NCI-H1048 (cell line): Measurements from ENCODE around the gene C16orf74.
A peak's percentile ranks its signal among the peaks of the same experiment; 100 is the strongest.

Experiments
- DNase-seq: peaks from one replicate; lab custom pipeline; 2025; lab: John Stamatoyannopoulos, UW

The C16orf74 gene

DNA sequence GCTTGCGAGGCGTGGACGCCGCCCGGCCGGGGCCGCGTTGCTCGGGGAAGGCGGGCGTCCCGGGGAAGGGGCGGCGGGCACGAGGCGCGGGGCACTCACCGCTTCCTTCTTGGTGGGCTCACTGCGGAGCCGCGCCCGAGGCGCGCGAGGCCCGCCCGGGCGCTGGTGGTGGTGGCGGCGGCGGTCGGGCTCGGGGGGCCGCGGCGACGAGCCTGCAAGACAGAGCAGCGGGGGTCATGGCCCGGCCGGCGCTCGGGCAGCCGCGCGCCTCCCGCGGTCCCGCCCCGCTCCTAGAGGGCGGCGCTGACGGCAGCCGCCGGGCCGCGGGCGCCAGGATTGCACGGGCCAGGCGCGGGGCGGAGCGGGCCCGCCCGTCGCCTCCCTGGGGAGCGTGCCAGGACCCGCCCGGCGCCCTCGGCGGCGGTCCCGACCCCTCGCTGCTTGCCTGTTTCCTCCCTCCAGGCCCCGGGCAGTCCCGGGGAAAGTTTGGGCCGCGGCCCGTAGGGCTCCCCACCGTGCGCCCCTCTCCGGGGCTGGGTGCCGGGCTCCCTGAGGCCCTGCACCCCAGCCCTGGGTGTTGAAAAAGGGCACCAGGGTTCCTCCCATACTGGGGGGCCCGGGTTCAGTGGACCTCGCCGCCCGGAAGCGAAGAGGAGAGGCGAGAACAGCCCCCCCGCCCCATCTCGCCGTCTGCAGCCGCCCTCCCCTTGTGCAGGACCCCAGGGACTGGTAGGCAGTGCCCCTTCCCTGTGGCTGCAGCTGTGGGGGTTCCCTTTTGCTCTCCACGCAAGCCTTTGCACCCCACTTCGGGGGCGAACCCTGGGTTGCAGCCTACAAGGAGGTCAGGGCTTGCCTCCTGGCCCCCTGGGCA is at the start of gene C16orf74:
Gene C16orf74, minus strand, starts transcription at position 270 of the 871 bp plus-strand sequence. CDS start 15,879 bp downstream, outside the sequence.
- no peak for DNase-seq

GRCh38 chr16:85800321-85800669 is 49.4 kb upstream of the C16orf74 start:
- DNase-seq, result no peak

DNA sequence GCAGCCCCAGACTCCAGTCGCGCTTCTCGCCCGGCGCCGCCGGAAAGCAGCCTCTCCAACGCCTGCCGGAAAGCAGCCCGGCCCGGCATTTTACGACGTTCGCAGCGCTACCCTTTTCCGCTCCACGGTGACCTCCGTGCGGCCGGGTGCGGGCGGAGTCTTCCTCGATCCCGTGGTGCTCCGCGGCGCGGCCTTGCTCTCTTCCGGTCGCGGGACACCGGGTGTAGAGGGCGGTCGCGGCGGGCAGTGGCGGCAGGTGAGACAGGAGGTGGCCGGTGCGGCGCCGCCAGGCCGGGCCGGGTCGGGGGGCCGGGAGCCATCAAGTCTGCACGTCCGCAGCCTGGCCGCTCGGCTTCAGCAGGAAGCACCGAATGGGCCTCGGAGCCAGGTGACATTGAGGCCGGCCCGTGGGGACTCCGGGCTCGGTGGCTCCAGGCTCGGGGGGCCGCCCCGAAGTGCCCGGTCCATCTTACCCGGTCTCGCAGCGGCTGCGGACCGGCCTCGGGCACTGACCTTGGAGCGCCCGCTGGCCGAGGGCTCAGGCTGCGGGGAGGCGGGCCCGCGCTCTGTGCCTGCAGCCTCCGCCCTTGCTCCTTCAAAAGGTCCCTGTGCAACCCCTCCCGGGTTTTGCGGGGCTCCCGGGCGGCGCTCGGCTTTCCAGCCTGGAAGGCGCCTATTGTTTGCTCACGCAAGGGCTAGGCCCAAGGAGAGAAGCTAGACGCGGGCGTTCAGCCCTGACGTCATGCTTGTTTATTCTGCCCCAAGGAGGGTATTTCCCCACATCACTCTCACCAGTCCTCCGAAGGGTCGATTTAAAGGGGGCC is 48.8 kb upstream of the C16orf74 start, which contains the start of the genes COX4I1 and EMC8:
Gene COX4I1, plus strand, starts transcription at position 199 of the 824 bp plus-strand sequence. CDS start 1,511 bp downstream, outside the sequence.
Gene EMC8, minus strand, starts transcription at position 48 of the 824 bp plus-strand sequence. CDS start 249 bp downstream, outside the sequence.
- DNase-seq, result peak; percentile 43

DNA sequence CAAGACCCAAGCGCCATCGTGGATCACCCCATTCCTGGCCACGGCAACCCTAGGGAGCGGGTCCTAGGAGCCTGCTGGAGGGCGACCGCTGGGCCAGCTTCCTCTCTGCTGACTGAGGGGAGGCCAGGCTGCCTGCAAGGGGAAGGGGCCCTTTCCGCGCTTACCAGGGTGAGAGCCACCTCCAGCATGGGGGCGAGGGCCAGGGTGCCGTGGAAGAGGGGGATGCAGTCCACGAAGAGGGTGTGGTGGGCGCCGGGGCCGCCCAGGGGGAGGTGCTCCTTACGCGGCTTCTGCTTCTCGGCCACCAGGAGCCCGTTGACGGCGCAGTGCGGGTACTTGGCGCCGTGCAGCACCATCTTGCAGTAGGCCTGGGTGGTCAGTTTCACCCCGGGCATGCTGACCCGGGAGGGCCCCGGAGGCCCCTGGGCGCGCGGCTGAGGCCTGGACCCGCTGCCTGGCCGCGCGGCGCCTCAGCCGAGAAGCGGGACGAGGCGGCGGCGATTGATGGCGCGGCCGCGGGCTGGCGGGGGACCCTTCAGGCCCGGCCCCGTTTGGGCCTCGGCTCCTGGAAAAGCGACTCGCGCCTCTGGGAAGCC is 48.1 kb upstream of the C16orf74 start:
- DNase-seq, result no peak

DNA sequence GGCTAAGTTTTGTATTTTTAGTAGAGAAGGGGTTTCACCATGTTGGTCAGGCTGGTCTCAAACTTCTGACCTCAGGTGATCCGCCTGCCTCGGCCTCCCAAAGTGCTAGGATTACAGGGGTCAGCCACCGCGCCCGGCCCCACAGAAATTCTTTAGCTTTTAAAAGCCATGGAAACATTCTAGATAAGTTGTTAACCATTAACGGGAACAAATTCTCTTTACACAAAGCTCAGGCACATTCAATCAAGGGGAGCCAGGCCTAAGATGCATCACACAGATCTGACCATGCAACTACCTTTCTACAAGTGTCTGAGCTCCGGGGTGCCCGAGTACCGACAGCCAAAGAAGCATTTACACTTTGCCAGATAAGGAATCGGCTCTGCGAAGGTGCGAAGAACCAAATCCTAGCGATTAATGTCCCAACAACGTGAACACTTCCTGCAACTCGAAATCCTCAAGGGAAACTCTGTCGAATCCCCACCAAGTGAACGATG is 47.4 kb upstream of the C16orf74 start:
- no peak for DNase-seq

GRCh38 chr16:85796599-85796998 is 45.7 kb upstream of the C16orf74 start:
- no peak for DNase-seq

GRCh38 chr16:85796152-85796551 is 45.3 kb upstream of the C16orf74 start:
- DNase-seq, result no peak

DNA sequence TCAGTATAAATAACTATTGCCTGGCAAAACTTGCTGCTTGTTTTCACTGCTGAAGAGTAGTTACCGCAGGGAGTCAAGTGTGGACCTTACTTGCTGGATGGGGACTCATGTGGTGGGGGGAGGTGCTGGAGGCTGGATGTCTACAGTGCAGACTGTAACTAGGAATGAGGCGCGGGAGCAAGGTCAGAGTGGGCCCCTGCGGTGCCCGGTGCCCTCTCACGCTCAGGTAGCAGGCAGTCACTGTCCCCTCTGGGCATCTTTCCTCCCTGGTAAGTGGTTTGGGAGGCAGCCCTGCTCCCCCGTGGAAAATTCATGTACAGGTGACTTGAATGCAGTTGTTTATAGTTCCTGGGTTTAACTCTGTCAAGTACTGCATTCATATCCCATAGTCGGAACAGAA is 43.8 kb upstream of the C16orf74 start:
- no peak for DNase-seq

GRCh38 chr16:85793662-85794298 is 42.9 kb upstream of the C16orf74 start:
- DNase-seq, result no peak

DNA sequence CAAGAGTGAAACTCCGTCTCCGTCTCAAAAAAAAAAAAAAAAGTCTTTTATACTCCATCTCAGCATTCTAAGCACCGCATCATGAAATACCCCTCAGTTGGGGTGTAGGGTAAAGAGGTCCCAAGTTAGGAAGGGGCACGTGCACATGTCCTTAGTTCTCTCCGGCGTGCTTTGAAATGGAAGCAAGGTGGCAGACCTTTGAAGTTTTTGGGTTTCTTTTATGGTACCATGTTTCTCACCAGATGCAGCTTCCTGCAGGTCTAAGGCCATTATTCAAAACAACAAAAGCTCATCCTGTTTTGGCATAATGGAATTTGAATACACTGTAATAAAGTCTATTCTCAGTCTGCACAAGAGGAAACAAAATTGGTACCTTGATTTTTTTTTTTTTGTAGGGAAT is 38.9 kb upstream of the C16orf74 start:
- no peak for DNase-seq

DNA sequence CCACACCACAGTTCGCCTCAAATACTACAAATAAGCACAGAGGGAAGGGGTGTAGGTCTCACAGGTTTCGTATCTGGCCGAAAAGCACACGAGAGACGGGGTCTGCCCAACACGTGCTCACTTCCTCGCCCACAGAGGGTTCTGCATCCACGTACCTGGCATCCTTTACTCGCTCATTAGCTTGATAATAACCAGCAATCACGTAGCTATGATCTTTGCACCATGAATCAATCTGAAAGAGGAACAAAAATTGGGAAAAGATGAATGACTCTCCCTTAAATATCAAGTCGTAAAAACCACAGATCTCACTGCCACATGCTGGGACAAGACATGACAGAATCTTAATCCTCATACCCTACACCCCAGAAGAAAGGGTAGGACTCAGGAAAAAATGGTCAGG is 37.9 kb upstream of the C16orf74 start:
- DNase-seq, result no peak

DNA sequence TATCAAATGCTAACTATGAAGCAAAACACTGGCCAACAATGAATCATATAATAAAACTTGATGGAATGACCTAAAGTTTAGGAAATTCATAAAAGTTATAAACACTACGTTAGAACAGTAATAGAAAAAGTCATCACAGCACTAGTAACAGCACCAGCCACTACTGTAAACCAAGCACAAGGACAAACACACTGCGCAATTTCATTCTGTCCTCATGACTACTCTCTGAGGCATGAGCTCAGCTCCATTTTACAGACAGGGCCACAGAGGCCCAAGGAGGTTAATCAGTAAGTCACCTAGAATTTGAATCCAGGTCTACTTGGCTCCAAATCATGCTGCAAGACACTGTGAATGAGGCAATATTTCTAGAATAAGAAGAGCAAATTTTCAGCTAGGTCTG is 35.0 kb upstream of the C16orf74 start:
- no peak for DNase-seq

GRCh38 chr16:85784813-85785212 is 33.9 kb upstream of the C16orf74 start:
- DNase-seq, result no peak

- no peak for DNase-seq
These were observed 32.5 kb upstream of the C16orf74 start for GRCh38 chr16:85783441-85783840.

- no peak for DNase-seq
These were observed 31.6 kb upstream of the C16orf74 start for GRCh38 chr16:85782451-85782850.

DNA sequence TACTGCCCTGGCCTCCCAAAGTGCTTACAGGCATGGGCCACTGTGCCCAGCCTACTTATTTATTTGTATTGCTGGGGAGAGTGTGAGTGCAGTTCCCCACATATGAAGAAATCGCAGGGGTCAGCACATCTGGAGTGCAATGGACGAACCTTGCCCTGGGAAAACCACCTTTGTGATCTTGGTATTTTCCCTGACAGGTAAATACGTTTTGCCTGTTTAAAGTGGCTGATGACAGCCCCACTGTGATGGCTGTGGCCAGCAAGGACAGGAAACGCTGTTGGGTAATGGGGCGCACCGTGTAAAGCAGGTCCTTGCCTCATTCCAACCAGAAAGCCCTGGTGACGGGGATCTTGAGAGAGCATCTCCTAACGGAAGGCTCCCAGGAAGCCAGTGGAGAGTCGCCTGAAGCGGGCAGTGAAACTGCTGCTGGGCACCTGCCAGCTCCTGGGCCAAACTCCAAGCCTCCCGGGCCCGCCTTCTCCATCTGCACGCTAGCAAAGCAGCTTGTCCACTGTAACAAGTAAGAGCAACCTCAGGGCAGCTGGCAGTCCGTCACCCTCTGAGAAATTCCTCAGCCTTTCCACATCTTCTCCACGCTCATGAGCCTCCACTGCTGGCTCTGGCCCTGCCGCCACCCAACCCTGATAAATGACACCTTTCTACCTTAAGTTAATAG is 30.9 kb upstream of the C16orf74 start:
- DNase-seq, result no peak

DNA sequence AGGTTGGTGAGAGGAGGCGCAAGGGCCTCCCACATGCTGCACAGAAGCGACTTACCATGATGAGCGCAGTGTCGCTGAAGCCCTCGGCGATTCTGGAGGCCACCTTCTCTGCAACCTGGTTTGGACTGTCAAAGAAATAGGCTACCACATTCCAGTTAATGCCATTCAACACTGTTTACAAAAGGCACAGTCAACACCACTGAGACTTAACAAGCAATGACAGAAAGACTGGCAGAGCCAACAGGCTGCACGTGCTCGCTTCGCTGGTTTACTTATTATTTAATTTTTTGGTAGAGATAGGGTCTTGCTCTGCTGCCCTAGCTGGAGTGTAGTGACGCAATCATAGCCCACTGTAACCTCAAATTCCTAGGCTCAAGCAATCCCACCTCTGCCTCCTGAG is 30.3 kb upstream of the C16orf74 start:
- no peak for DNase-seq

- no peak for DNase-seq
These were observed 29.4 kb upstream of the C16orf74 start for GRCh38 chr16:85780281-85780680.

GRCh38 chr16:85778873-85779272 is 28.0 kb upstream of the C16orf74 start:
- no peak for DNase-seq

DNA sequence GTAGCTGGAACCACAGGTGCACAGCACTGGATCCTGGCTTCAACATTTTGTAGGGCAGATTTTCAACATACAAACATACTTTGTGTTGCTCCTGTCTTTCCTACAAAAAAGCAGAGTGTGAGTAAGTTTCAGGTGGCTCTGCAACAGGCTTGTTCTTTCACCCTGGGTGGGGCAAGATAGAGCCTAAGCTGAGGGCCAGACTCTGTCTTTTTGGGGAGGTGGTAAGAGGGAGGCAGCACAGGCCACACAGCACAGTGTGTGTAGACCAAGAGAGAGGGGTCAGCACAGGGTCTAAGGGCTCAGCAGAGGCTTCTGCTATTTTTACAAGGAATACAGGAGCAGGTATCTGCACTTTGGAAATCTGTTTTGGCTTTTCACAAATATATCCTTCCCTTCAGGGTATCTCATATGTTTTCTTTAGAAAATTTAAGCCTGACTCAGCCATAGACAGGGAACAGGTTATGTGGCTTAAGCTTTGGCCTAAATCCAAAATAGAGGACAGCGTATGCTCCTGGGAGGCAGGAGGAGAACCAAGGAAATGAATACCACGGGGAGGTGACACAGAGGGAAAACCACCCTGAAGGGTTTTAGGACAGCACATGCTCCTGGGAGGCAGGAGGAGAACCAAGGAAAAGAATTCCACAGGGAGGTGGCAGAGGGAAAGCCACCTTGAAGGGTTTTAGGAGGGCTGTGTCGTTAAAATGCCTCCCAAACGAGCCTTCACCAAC is 26.9 kb upstream of the C16orf74 start:
- no peak for DNase-seq

DNA sequence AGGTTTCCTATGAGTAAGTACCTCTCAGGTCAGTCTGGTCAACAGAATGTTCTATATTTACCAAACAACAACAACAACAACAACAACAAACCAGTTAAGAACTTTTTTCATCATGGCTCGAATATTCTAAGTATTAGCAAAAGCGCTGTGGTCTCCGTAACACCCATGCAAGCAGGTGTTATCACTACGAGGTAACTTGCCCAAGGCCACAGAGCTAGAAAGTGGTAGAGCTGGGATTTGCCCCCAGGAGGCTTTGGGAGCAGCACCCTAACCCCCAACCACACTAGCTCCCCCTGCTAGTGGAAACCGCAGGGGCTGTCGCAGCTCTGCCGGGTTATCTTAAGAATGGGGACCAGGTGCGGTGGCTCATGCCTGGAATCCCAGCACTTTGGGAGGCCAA is 23.9 kb upstream of the C16orf74 start:
- DNase-seq, result no peak
